22Rv1 (cell line): Measurements from ENCODE around the gene RAB28.

ENCODE experiments used
- CTCF ChIP-seq: fragments of 450-650 bp; IDR thresholded peaks from 2 replicates; pipeline ENCODE4 v1.5.1; 2017; ENCODE audit warnings: mild to moderate bottlenecking
- ZFX ChIP-seq: fragments of 450-650 bp; IDR thresholded peaks from 2 replicates; pipeline ENCODE4 v1.6.1; 2017; ENCODE audit warnings: antibody characterized with exemption, borderline replicate concordance

- TF ChIP-seq CTCF: no peak
- no peak for TF ChIP-seq ZFX
Observed at GRCh38 chr4:13441506-13441905, 42.6 kb downstream of the RAB28 start.
